NCI-H2227 (cell line): ENCODE measurements around the gene STAT5B.
A peak's percentile ranks its signal among the peaks of the same experiment; 100 is the strongest.
"Not testable (repeated sequence)": the region's sequence is repeated elsewhere in the genome, so short reads cannot be mapped to it uniquely, and the experiment has no call there.

ENCODE experiments used
- DNase-seq: peaks from one replicate; lab custom pipeline; 2025; ENCODE audit not compliant: unreplicated experiment; lab: John Stamatoyannopoulos, UW

STAT5B gene

GRCh38 chr17:42276359-42276608, at the start of gene STAT5B:
Gene STAT5B (minus strand): TSS chr17:42276391. CDS start chr17:42232127, 44,264 bp downstream.
- peak; percentile 86 for DNase-seq

DNA sequence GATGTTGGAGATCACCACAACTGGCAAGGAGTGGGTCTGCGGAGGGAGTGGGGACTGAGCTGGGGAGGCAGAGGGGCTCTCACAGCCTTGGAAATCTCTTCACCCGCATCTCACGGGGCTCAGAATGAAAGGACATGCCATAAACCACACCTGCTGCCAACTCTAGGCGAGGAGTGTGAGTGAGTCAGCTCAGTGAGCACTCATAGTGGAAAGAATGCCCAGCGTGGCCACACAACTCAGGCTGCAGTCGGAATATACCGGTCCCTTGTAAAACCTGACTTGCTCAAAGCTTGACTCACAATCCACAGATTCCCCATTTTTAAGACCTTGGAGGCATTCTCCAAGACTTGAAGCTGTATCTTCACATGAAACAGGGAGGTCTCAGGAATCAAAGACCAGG, 48.8 kb upstream of the STAT5B start:
- DNase-seq, result no peak

DNA sequence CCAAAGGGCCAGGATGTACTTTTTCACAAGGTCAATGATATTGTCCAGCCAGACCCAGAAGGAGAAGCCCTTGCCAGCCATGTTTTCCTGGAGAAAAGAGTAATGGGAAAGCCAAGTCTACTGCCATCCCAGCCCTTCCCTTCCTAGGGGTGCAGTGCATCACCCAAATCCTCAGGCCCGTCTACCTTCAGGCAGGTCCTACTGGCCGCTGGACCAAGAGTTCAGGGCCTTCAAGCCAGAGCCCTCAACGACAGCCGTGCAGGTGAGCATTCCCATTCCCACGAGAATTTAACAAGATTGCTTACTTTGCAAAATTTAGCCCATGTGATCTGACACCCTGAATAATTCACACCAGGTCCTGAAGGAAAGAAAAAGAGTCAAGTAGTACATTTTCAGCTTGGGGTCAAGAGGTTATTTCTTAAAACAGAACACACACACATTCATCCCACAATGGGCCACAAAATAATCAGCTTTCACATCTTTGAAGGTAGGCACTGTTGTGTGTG, 47.1 kb upstream of the STAT5B start:
- no peak for DNase-seq

GRCh38 chr17:42322382-42323267, 46.4 kb upstream of the STAT5B start:
- DNase-seq, result peak; percentile 95

GRCh38 chr17:42321555-42321954, 45.4 kb upstream of the STAT5B start:
- no peak for DNase-seq

DNA sequence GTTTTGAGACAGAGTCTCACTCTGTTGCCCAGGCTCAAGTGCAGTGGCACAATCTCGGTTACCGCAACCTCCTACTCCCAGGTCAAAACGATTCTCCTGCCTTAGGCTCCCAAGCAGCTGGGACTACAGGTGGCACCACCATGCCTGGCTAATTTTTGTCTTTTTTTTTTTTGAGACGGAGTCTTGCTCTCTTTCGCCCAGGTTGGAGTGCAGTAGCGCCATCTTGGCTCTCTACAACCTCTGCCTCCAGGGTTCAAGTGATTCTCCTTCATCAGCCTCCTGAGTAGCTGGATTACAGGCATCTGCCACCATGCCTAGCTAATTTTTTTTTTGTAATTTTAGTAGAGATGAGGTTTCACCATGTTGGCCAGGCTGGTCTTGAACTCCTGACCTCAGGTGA, 41.8 kb upstream of the STAT5B start:
- DNase-seq, result not testable (repeated sequence)

DNA sequence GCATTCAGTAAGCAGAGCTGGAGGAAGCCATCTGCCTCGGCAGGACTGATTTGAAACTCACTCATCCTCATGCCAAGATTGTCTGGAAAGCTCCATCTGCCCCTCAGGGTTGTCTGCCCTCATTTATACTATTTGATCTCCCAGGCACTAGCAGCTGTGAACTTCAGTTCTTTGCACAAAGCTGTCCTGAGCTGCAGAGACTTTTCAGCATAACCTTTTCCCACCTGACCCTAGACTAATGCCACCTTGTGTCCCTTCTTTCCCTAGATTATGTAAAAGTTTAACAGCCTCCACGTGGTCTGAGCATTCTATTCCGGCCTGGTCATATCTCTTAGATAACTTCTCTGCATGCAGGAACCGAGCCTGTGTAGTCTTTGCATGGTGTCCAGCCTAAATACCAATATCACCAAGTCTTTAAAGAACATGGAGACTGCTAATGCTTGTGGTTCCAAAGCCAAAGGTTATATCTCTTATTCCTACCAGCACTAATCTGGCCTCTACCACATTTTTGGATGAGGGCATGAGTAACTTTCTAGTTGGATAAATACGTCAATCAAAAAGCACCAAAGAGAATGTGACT, 41.2 kb upstream of the STAT5B start:
- DNase-seq, result no peak

- no peak for DNase-seq
Observed at GRCh38 chr17:42316755-42317154, 40.6 kb upstream of the STAT5B start.

GRCh38 chr17:42315402-42316156, 39.4 kb upstream of the STAT5B start:
- DNase-seq, result no peak

DNA sequence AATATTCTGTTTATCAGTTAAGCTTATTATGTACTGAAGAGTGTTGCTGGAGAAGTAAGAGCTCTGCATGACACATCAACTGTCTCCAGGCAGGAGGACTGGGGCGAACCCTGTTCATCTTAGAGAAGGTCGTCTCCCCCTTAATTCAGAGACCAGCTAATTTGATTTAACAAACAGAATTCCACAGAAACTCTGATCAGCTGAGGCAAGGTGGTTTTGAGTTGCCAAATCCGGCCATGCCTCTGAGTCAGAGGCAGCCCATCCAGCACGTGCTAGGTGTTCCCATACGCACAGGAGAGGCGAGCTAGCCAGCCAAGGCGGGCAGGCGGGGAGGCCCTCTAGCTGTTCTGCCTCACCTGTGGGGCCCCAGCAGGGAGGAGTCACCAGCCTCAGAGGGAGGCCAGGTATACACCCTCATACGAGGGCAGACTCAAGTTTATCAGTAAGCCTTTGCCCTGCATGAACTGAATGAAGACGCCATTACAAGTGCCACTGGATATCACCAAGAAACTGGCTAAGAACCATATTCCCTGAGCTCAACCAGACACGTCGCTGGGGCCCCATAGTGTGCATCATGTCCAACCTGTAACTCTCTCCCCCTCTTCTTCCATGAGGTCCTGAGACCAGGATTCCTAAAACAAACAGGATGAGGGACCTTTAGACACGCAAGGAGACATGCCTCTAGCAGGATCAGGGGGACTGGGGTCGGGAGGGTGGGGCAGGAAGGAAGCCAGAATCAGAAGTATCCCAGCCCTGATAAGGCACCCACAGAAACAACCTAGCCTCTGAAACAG, 37.8 kb upstream of the STAT5B start:
- DNase-seq, result no peak

- no peak for DNase-seq
Observed at GRCh38 chr17:42313389-42313772, 37.2 kb upstream of the STAT5B start.

- DNase-seq, result peak; percentile 85
Observed at GRCh38 chr17:42312285-42313130, 36.3 kb upstream of the STAT5B start.

- DNase-seq, result no peak
Observed at GRCh38 chr17:42312035-42312284, 35.8 kb upstream of the STAT5B start.

- peak; percentile 64 for DNase-seq
Observed at GRCh38 chr17:42311240-42312034, 35.2 kb upstream of the STAT5B start.

DNA sequence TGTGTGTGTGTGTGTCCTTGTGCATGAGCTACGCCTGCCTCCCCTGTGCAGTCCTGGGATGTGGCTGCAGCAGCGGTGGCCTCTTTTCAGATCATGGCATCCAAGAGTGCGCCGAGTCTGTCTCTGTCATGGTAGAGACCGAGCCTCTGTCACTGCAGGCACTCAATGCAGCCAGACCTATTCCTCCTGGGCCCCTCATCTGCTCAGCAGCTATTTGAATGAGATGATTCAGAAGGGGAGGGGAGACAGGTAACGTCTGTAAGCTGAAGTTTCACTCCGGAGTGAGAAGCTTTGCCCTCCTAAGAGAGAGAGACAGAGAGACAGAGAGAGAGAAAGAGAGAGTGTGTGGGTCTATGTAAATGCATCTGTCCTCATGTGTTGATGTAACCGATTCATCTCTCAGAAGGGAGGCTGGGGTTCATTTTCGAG, 34.6 kb upstream of the STAT5B start:
- DNase-seq, result no peak

DNA sequence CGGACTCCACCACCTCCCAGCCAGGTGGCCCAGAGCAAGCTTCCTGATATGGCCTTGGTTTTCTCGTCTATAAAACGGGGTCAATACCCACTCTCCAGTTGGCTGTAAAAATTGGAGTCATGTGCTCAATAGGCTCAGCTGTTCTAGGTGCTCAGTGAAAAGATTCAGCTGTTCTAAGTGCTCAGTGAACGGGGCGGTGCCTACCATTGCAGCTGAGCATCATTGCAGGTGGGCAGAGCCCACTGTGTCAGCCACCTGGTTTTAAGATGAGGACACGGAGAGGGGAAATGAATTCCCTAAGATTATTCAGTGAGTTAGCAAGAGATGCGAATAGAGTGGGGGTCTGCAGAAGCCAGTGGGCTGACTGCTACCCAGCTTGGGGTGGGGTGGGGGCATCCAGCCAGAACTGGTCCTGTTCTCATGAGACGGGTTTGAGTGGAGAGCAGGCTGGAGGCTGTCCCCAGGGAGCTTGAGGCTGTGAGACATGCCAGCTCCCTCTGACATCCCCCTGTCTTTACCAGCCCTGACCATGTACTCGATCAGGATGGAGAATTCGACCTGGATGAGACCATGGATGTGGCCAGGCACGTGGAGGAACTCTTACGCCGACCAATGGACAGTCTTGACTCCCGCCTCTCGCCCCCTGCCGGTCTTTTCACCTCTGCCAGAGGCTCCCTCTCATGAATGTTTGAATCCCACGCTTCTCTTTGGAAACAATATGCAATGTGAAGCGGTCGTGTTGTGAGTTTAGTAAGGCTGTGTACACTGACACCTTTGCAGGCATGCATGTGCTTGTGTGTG, 34.0 kb upstream of the STAT5B start:
- DNase-seq, result no peak

DNA sequence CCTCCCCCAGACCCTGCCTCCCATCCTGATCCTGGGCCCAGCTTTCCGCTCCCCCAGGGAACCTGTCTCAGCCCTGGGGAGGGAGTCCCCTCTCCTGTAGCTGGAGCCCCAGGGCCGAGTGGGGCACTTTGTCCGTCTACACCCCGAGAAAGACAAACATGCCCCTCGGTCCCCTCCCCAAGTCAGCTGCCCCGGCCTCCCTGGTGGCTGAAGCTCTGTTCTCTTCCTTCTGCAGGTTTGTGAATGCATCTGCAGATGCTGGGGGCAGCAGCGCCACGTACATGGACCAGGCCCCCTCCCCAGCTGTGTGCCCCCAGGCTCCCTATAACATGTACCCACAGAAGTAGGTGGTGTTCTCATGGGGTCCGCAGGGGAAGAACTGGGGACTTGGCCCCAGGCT, 33.0 kb upstream of the STAT5B start:
- no peak for DNase-seq

DNA sequence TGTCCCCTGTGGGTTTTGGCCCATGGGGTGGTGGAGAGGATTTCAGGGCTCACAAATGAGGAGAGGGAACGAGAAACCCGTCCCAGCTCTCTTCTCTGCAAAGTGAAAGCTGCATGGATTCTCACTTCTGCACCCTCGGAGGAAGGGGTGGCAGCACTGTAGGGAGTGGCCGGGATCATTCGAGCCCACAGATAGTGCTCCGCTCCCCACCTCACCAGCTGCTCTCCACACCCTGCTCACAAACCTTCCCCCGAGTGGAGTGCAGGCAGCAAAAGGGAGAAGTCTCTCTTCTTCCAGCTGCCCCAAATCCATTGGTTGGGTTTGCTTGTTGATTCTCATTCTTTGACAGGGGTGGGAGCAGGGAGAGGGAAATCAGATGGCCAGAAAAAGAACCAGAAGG, 32.3 kb upstream of the STAT5B start:
- no peak for DNase-seq

DNA sequence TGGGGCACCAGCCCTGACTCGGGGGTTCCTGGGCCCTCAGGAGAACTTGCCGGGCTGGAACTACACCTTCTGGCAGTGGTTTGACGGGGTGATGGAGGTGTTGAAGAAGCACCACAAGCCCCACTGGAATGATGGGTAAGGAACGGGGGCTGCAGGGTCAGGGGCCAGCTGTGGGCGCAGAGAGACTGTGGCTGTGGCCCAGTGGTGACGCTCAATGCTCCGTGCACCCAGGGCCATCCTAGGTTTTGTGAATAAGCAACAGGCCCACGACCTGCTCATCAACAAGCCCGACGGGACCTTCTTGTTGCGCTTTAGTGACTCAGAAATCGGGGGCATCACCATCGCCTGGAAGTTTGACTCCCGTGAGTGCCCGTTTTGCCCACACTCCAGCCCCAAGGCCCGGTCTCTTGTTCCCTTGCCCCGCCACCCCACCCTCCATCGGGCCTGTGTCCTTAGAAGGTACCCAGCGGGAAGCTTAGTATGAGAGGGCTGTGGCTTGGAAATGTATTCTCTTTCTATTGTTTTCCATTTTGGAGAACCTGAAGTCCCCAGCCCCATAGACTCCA, 31.3 kb upstream of the STAT5B start:
- DNase-seq, result no peak
